IMR-90 (cell line): ENCODE results near the gene TGFB1. TPM values are rescaled to one million over a fixed set of nuclear protein-coding genes. Genes with fewer than 3 reads are reported as not detected.

Source experiments
- ATAC-seq: fragments of 200-7000 bp; cut with Tn5 transposase; 2 replicates; pipeline ENCODE4 v1.9.1; 2020; ENCODE audit warnings: low read depth, mild to moderate bottlenecking, moderate library complexity
- BruUV-seq: library from RNA; stranded (reverse); fragments of 400-500 nt; replicated peaks from 2 replicates; lab custom pipeline; 2021; lab: Mats Ljungman, UMichigan
- CTCF ChIA-PET: fragments of 300-600 bp; formaldehyde crosslinking; extraction: SDS; loops from one replicate; lab custom pipeline; 2021; ENCODE audit warnings: antibody characterized with exemption; lab: Yijun Ruan, JAX
- POLR2A ChIA-PET: fragments of 300-600 bp; sonication (Branson Sonifier 250); formaldehyde crosslinking; loops from one replicate; lab custom pipeline; 2022; ENCODE audit warnings: antibody characterized with exemption; ENCODE audit not compliant: unreplicated experiment; lab: Charles Lee
- DNase-seq: peaks from one replicate; pipeline ENCODE4 v3.0.0; 2013
- H2AFZ ChIP-seq: replicated peaks from 2 replicates; pipeline ENCODE3; 2013; ENCODE audit warnings: low read length, mild to moderate bottlenecking; ENCODE audit not compliant: poor library complexity
- H2AK5ac ChIP-seq: 2 replicates; pipeline ENCODE4 v1.6.1; 2013; ENCODE audit warnings: low read depth, low read length, inconsistent platforms
- H2AK9ac ChIP-seq: replicated peaks from 2 replicates; pipeline ENCODE3; 2013; ENCODE audit warnings: mild to moderate bottlenecking, low read depth, low read length, moderate library complexity; ENCODE audit not compliant: poor library complexity
- H2BK120ac ChIP-seq: 2 replicates; pipeline ENCODE4 v1.6.1; 2013; ENCODE audit warnings: low read depth, low read length, inconsistent platforms
- H2BK15ac ChIP-seq: 3 replicates; pipeline ENCODE4 v1.6.1; 2013; ENCODE audit warnings: low read depth, low read length, inconsistent platforms
- H2BK20ac ChIP-seq: 2 replicates; pipeline ENCODE4 v1.6.1; 2013; ENCODE audit warnings: low read depth, mild to moderate bottlenecking, inconsistent platforms, low read length, moderate library complexity
- H2BK5ac ChIP-seq: 2 replicates; pipeline ENCODE4 v1.6.1; 2013; ENCODE audit warnings: mild to moderate bottlenecking, low read depth, low read length, inconsistent platforms; ENCODE audit not compliant: poor library complexity, severe bottlenecking
- H3K14ac ChIP-seq: replicated peaks from 2 replicates; pipeline ENCODE4 v1.6.1; 2013; ENCODE audit warnings: low read depth, low read length, inconsistent platforms
- H3K18ac ChIP-seq: 2 replicates; pipeline ENCODE4 v1.6.1; 2013; ENCODE audit warnings: low read depth, low read length, control low read depth
- H3K23ac ChIP-seq: 2 replicates; pipeline ENCODE4 v1.6.1; 2013; ENCODE audit warnings: low read depth, low read length, inconsistent platforms
- H3K27ac ChIP-seq: 2 replicates; pipeline ENCODE4 v1.5.1; 2013; ENCODE audit warnings: mild to moderate bottlenecking, control low read depth, low read length; ENCODE audit not compliant: insufficient read depth
- H3K27me3 ChIP-seq: 2 replicates; pipeline ENCODE4 v1.6.1; 2013; ENCODE audit warnings: low read length; ENCODE audit not compliant: control insufficient read depth, insufficient read depth
- H3K36me3 ChIP-seq: 2 replicates; pipeline ENCODE4 v1.6.1; 2013; ENCODE audit warnings: low read length, mixed read lengths; ENCODE audit not compliant: control insufficient read depth, insufficient read depth
- H3K4ac ChIP-seq: 2 replicates; pipeline ENCODE4 v1.6.1; 2013; ENCODE audit warnings: low read depth, low read length, inconsistent platforms
- H3K4me1 ChIP-seq: 2 replicates; pipeline ENCODE4 v1.6.1; 2013; ENCODE audit warnings: low read length, mixed read lengths; ENCODE audit not compliant: control insufficient read depth, insufficient read depth
- H3K4me2 ChIP-seq: 2 replicates; pipeline ENCODE4 v1.6.1; 2013; ENCODE audit warnings: low read depth, mild to moderate bottlenecking, control low read depth, low read length, moderate library complexity
- H3K4me3 ChIP-seq: 2 replicates; pipeline ENCODE4 v1.5.1; 2013; ENCODE audit warnings: low read depth, mild to moderate bottlenecking, control low read depth, low read length, moderate library complexity; ENCODE audit not compliant: insufficient read depth
- H3K56ac ChIP-seq: 2 replicates; pipeline ENCODE4 v1.6.1; 2013; ENCODE audit warnings: low read length, inconsistent platforms; ENCODE audit not compliant: insufficient read depth; ENCODE audit errors: extremely low read depth
- H3K79me1 ChIP-seq, 2 experiments: 2 replicates each; pipeline ENCODE4 v1.6.1; 2013; ENCODE audit warnings: low read length in 2 of 2, inconsistent platforms in 1 of 2, low read depth in 1 of 2
- H3K9ac ChIP-seq: 2 replicates; pipeline ENCODE4 v1.6.1; 2013; ENCODE audit warnings: low read depth, low read length, control low read depth
- H3K9me1 ChIP-seq: 2 replicates; pipeline ENCODE4 v1.6.1; 2013; ENCODE audit warnings: low read length, inconsistent platforms; ENCODE audit not compliant: insufficient read depth
- H3K9me3 ChIP-seq: 2 replicates; pipeline ENCODE4 v1.6.1; 2013; ENCODE audit warnings: low read length; ENCODE audit not compliant: control insufficient read depth, insufficient read depth
- H4K20me1 ChIP-seq: 2 replicates; pipeline ENCODE4 v1.6.1; 2013; ENCODE audit warnings: low read length, inconsistent platforms; ENCODE audit not compliant: insufficient read depth
- H4K5ac ChIP-seq: 2 replicates; pipeline ENCODE4 v1.6.1; 2013; ENCODE audit warnings: mild to moderate bottlenecking, low read depth, low read length, control low read depth
- H4K8ac ChIP-seq, 2 experiments: 2 replicates each; pipeline ENCODE4 v1.6.1; 2013; ENCODE audit warnings: low read depth in 2 of 2, low read length in 2 of 2, control low read depth in 1 of 2, inconsistent platforms in 1 of 2
- H4K91ac ChIP-seq: 2 replicates; pipeline ENCODE4 v1.6.1; 2013; ENCODE audit warnings: low read depth, low read length, inconsistent platforms; ENCODE audit not compliant: insufficient read depth
- CHD1 ChIP-seq: IDR thresholded peaks from 2 replicates; pipeline ENCODE4 v1.6.1; 2012; ENCODE audit warnings: low read depth, low read length, improper control_type of control experiment
- RFX5 ChIP-seq: IDR thresholded peaks from 2 replicates; pipeline ENCODE4 v1.8.0; 2012; ENCODE audit warnings: low read depth, mild to moderate bottlenecking, low read length, moderate library complexity
- WGBS, 2 experiments: methylation state at CpG; one replicate each; pipeline versions ENCODE4 v1.1.5 to v1.1.7; 2013; ENCODE audit warnings: missing lambda C conversion rate in 2 of 2; ENCODE audit not compliant: insufficient read length in 1 of 2; ENCODE audit errors: extremely low coverage in 2 of 2; 5-methylcytosine and 5-hydroxymethylcytosine counted together
- dilution Hi-C: fragments of 300-500 bp; cut with HindIII; formaldehyde crosslinking; loops from one replicate; pipeline ENCODE4 v1.14.3; 2018; ENCODE audit warnings: low sequenced_read_pairs; ENCODE audit not compliant: unreplicated experiment
- in situ Hi-C: fragments of 300-500 bp; cut with MboI; formaldehyde crosslinking; loops from 3 replicates; pipeline ENCODE4 v1.14.3; 2019; ENCODE audit warnings: low sequenced_read_pairs, inconsistent platforms, mixed read lengths
- intact Hi-C: fragments of 100-400 bp; cut with micrococcal nuclease; formaldehyde crosslinking; loops from 2 replicates; pipeline ENCODE4 v1.10.0; 2022
- polyA plus RNA-seq, 3 experiments: library from polyadenylated mRNA; depleted of rRNA; stranded (reverse); fragments of >200 nt; gene quantifications; 2 replicates each; pipeline ENCODE4 v1.2.3, GENCODE V29; 2012; ENCODE audit warnings: low replicate concordance in 1 of 3
- total RNA-seq: library from RNA; depleted of rRNA; stranded (reverse); fragments of >200 nt; gene quantifications from 2 replicates; pipeline ENCODE4 v1.2.3, GENCODE V29; 2012

Gene TGFB1
- total and polyA plus RNA-seq, 2 of the 4 experiments (the other 2 are of a cell fraction), result 3.2 to 26.7 TPM

- 0 out of 2 replicates have a peak, but pooled peaks have one; percentile 58 for TF ChIP-seq CHD1
- no peak for TF ChIP-seq RFX5
- ChIA-PET CTCF (interaction anchor here (0.6 to 1.5 kb wide), 2 partner anchors 9 to 85 kb away, joined by 4 read pairs; no protein-coding TSS in a partner anchor), POLR2A (no interaction called here)
- H3K79me1 ChIP-seq, result peaks cover 47 to 77% of the 10 kb centered on the region in 2 experiments
- no peak overlapping the region for H3K23ac ChIP-seq
- no peak overlapping the region for H2BK20ac ChIP-seq
- no peak overlapping the region for H3K27ac ChIP-seq
- H2BK15ac ChIP-seq, result no peak overlapping the region
- no peak overlapping the region for H4K8ac ChIP-seq
- ATAC-seq (peak; percentile 22; the same call in 1 of the 2 replicates), DNase-seq (no peak)
- intact Hi-C loops, result loop anchor here (1.0 kb wide), 1 partner anchor 24 kb away; no protein-coding TSS in a partner anchor
- H4K91ac ChIP-seq, result no peak overlapping the region
- H2AK5ac ChIP-seq, result 0 out of 2 replicates have a peak overlapping the region, but pooled peaks have one; percentile 27
- WGBS, 2 experiments, result 17% methylated on average over 2 of the region's 10 CpGs; no CpG with 5 or more reads in 1 of the 2 experiments
- peaks cover 25% of the 10 kb centered on the region for H3K9me1 ChIP-seq
- H3K36me3 ChIP-seq, result peaks cover 77% of the 10 kb centered on the region
- dilution Hi-C loops, result no loop called here
- H3K27me3 ChIP-seq, result no peaks in the 10 kb centered on the region
- no peak overlapping the region for H3K56ac ChIP-seq
- H3K4me1 ChIP-seq, result peaks cover 24% of the 10 kb centered on the region
- H3K9me3 ChIP-seq, result no peaks in the 10 kb centered on the region
- no peak overlapping the region for H2BK5ac ChIP-seq
- no peak overlapping the region for H2BK120ac ChIP-seq
- in situ Hi-C loops, result no loop called here
- no peak overlapping the region for H3K4ac ChIP-seq
- no TSS peak for BruUV-seq
- H4K20me1 ChIP-seq, result peaks cover 59% of the 10 kb centered on the region
- peak overlapping the region; percentile 2 for H2AK9ac ChIP-seq
- H3K18ac ChIP-seq, result no peak overlapping the region
- no peak overlapping the region for H4K5ac ChIP-seq
- H3K9ac ChIP-seq, result no peak overlapping the region
- no peak overlapping the region for H3K14ac ChIP-seq
- H2AFZ ChIP-seq, result no peak overlapping the region
- H3K4me2 ChIP-seq, result no peak overlapping the region
- H3K4me3 ChIP-seq, result no peak overlapping the region
Observed at GRCh38 chr19:41299046-41299754, 54.5 kb downstream of the TGFB1 start.
